Body of pancreas (tissue), 4 donors: ENCODE data around the gene DNAI7.

Experiments
- POLR2A ChIP-seq, 3 donors: fragments of 450-650 bp; IDR thresholded peaks; one replicate each; pipeline ENCODE4 v1.6.1; 2016; ENCODE audit warnings: antibody characterized with exemption in 3 of 3, mild to moderate bottlenecking in 2 of 3
- TF ChIP-seq, protein P1 (sequence below), 7 experiments: fragments of 450-650 bp in 4 of 7; fragments of 200-600 bp in 3 of 7; sonication (generic) in 3 of 7; IDR thresholded peaks; one replicate each; pipeline ENCODE4 v1.5.1; 2016 to 2019; ENCODE audit warnings: antibody characterized with exemption in 7 of 7

GRCh38 chr12:25182765-25183164 is 12.2 kb downstream of the DNAI7 start:
- TF ChIP-seq, protein P1, sequence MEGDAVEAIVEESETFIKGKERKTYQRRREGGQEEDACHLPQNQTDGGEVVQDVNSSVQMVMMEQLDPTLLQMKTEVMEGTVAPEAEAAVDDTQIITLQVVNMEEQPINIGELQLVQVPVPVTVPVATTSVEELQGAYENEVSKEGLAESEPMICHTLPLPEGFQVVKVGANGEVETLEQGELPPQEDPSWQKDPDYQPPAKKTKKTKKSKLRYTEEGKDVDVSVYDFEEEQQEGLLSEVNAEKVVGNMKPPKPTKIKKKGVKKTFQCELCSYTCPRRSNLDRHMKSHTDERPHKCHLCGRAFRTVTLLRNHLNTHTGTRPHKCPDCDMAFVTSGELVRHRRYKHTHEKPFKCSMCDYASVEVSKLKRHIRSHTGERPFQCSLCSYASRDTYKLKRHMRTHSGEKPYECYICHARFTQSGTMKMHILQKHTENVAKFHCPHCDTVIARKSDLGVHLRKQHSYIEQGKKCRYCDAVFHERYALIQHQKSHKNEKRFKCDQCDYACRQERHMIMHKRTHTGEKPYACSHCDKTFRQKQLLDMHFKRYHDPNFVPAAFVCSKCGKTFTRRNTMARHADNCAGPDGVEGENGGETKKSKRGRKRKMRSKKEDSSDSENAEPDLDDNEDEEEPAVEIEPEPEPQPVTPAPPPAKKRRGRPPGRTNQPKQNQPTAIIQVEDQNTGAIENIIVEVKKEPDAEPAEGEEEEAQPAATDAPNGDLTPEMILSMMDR (IDR thresholded peaks at IDR 0.05): no peak
- no peak for TF ChIP-seq POLR2A (IDR thresholded peaks at IDR 0.05)
